Hypothalamus (tissue), 51 donors: ENCODE results near the gene PCF11.
A peak's percentile ranks its signal among the peaks of the same experiment; 100 is the strongest.

ENCODE experiments used
- DNase-seq, 51 donors: peaks; one replicate each; lab custom pipeline; 2025; lab: John Stamatoyannopoulos, UW

The PCF11 gene

GRCh38 chr11:83151274-83151977, 5.5 kb upstream of the PCF11 start:
- DNase-seq: no peak

- DNase-seq: no peak
Observed at GRCh38 chr11:83152264-83152663, 4.7 kb upstream of the PCF11 start.

GRCh38 chr11:83153764-83154163, 3.2 kb upstream of the PCF11 start:
- DNase-seq: no peak

DNA sequence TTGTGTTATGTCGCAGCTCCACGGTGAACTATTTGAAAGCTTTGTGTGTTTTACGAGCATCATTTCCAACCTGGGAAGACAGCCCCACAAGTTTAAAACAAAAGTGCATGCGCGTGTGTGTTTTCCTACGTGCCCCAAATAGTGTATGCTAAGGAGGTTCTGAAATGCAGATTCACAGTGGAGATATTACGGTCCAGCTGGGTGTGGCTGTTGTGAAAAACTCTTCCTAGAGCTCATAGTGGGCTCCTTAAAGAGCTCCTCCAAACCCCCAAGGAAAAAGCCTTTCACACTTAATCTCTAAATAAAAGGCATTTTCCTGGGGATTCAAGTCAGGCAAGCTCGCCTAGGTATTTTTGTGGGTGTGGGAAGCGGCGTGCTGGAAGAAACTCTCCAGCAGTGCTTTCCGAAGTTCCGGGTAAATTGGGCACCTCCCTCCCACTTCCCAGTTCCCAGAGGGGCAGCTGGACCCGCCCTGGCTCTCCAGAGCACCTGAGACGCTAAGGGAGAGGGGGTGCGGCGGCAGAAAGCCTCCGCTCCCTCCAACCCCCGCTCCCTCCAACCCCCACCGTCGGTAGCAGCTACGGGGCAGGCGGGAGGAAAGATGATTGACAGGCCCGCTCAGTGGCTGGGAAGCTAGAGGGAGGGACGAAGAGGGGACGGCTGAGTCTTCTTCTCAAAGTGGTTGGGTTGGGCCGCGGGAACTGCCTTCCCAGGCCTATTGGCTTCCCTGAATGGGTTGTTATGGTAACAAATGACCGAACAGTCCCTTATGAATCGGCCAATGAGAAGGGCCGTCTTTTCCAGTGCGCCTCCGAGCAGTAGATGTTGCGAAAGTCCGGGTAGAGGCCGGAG, 561 bp upstream of the PCF11 start:
- DNase-seq: peak in 47 of 51 donors; percentile 75 to 100 (median 99)

- DNase-seq: peak in 50 of 51 donors; percentile 12 to 79 (median 50)
Observed at GRCh38 chr11:83157594-83158356, 844 bp downstream of the PCF11 start.

- no peak for DNase-seq
Observed at GRCh38 chr11:83158357-83158786, 1.4 kb downstream of the PCF11 start.

GRCh38 chr11:83158965-83159901, 2.3 kb downstream of the PCF11 start:
- DNase-seq: no peak

- DNase-seq: peak in 1 of 51 donors; percentile 12
Observed at GRCh38 chr11:83159902-83160865, 3.3 kb downstream of the PCF11 start.

- no peak for DNase-seq
Observed at GRCh38 chr11:83161610-83162199, 4.8 kb downstream of the PCF11 start.

GRCh38 chr11:83162377-83162776, 5.4 kb downstream of the PCF11 start:
- no peak for DNase-seq

DNA sequence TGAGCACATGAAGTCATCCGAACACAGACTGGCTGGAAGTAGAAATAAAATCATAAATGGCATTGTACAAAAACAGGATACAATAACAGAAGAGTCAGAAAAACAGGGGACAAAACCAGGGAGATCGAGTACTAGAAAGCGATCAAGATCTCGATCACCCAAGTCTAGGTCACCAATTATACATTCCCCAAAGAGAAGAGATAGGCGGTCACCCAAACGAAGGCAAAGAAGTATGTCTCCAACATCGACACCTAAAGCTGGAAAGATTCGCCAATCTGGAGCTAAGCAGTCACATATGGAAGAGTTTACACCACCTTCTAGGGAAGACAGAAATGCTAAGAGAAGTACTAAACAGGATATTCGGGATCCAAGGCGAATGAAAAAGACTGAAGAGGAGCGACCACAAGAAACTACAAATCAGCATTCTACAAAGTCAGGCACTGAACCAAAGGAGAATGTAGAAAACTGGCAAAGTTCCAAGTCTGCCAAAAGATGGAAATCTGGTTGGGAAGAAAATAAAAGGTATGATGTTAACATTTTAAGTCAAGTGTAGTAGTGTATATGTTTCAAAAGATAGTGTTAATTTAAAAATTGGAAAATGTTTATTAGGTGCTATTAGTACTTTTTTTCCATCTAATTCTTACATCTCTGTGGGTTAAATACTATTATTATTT, 9.4 kb downstream of the PCF11 start:
- DNase-seq: no peak

- DNase-seq: no peak
Observed at GRCh38 chr11:83168756-83169155, 11.8 kb downstream of the PCF11 start.

GRCh38 chr11:83170865-83171264, 13.9 kb downstream of the PCF11 start:
- no peak for DNase-seq

GRCh38 chr11:83172551-83172950, 15.6 kb downstream of the PCF11 start:
- no peak for DNase-seq

DNA sequence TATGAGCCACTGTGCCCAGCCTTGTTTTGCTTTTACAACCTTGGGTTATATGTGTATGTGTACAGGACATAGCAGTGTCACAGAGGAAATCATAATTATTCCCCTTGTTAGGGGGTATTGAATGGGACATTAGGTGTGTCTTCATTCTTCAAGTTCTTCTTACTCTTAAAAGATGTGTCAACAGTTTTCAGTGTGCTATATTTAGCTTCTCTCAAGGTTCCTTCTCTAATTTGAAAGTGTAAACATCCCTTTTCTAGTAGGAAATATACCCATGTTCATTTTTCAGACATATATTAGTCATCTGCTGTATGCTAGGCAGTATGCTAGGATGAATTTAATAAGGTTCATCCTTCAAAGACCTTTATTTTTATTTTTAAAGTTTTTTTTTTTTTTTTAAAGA, 17.1 kb downstream of the PCF11 start:
- DNase-seq: no peak

GRCh38 chr11:83175815-83176214, 18.9 kb downstream of the PCF11 start:
- DNase-seq: no peak

GRCh38 chr11:83181815-83182214, 24.9 kb downstream of the PCF11 start:
- no peak for DNase-seq

GRCh38 chr11:83185767-83186166, 28.8 kb downstream of the PCF11 start:
- no peak for DNase-seq
